ENCODE measurements around the gene MAP4K5. TPM values are rescaled to one million over a fixed set of nuclear protein-coding genes. Genes with fewer than 3 reads are reported as not detected.

The MAP4K5 gene
- total and polyA plus RNA-seq, 2 of the 13 experiments (the other 11 are each of a cell fraction or from before 2014, with no cell fraction given): 12.7 to 23.9 TPM

GRCh38 chr14:50542941-50543418 is 10.6 kb upstream of the MAP4K5 start (continued):
- TF ChIP-seq ZNF232 (CRISPR knock-in tag; IDR thresholded peaks at IDR 0.05; ENCODE audit: borderline replicate concordance) (no peak), KDM1A (CRISPR knock-in tag; IDR thresholded peaks at IDR 0.05) (no peak), RAD51 (IDR thresholded peaks at IDR 0.05; ENCODE audit: borderline replicate concordance) (no peak), TAF15 (IDR thresholded peaks at IDR 0.05; ENCODE audit: low read depth, low read length, poor library complexity, severe bottlenecking) (no peak), ZFP36L1 (CRISPR knock-in tag; IDR thresholded peaks at IDR 0.05) (no peak), MEIS1 (CRISPR knock-in tag; IDR thresholded peaks at IDR 0.05; ENCODE audit: borderline replicate concordance) (peak; percentile 65; the same call in 1 of the 2 replicates), ARHGAP35 (CRISPR knock-in tag; IDR thresholded peaks at IDR 0.05; ENCODE audit: borderline replicate concordance) (no peak)
- TF ChIP-seq, protein P1, sequence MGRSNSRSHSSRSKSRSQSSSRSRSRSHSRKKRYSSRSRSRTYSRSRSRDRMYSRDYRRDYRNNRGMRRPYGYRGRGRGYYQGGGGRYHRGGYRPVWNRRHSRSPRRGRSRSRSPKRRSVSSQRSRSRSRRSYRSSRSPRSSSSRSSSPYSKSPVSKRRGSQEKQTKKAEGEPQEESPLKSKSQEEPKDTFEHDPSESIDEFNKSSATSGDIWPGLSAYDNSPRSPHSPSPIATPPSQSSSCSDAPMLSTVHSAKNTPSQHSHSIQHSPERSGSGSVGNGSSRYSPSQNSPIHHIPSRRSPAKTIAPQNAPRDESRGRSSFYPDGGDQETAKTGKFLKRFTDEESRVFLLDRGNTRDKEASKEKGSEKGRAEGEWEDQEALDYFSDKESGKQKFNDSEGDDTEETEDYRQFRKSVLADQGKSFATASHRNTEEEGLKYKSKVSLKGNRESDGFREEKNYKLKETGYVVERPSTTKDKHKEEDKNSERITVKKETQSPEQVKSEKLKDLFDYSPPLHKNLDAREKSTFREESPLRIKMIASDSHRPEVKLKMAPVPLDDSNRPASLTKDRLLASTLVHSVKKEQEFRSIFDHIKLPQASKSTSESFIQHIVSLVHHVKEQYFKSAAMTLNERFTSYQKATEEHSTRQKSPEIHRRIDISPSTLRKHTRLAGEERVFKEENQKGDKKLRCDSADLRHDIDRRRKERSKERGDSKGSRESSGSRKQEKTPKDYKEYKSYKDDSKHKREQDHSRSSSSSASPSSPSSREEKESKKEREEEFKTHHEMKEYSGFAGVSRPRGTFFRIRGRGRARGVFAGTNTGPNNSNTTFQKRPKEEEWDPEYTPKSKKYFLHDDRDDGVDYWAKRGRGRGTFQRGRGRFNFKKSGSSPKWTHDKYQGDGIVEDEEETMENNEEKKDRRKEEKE (IDR thresholded peaks at IDR 0.05): no peak

GRCh38 chr14:50541159-50541567 is 8.8 kb upstream of the MAP4K5 start:
- H4K20me1 ChIP-seq (ENCODE audit: insufficient read depth, low read length): no peaks in the 10 kb centered on the region
- TF ChIP-seq ARHGAP35 (CRISPR knock-in tag; IDR thresholded peaks at IDR 0.05; ENCODE audit: borderline replicate concordance): no peak
- no peak for TF ChIP-seq PRPF4 (IDR thresholded peaks at IDR 0.05; ENCODE audit: low read depth, low read length, poor library complexity, severe bottlenecking)
- TF ChIP-seq ZNF569 (CRISPR knock-in tag; IDR thresholded peaks at IDR 0.05; ENCODE audit: borderline replicate concordance): no peak
- TF ChIP-seq SETDB1 (CRISPR knock-in tag; IDR thresholded peaks at IDR 0.05; ENCODE audit: borderline replicate concordance): no peak
- TF ChIP-seq, protein P2, sequence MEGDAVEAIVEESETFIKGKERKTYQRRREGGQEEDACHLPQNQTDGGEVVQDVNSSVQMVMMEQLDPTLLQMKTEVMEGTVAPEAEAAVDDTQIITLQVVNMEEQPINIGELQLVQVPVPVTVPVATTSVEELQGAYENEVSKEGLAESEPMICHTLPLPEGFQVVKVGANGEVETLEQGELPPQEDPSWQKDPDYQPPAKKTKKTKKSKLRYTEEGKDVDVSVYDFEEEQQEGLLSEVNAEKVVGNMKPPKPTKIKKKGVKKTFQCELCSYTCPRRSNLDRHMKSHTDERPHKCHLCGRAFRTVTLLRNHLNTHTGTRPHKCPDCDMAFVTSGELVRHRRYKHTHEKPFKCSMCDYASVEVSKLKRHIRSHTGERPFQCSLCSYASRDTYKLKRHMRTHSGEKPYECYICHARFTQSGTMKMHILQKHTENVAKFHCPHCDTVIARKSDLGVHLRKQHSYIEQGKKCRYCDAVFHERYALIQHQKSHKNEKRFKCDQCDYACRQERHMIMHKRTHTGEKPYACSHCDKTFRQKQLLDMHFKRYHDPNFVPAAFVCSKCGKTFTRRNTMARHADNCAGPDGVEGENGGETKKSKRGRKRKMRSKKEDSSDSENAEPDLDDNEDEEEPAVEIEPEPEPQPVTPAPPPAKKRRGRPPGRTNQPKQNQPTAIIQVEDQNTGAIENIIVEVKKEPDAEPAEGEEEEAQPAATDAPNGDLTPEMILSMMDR (CRISPR knock-in tag; IDR thresholded peaks at IDR 0.05): no peak
- no peak for TF ChIP-seq CREB1 (IDR thresholded peaks at IDR 0.05)
- no peak for TF ChIP-seq CREB1 (CRISPR knock-in tag; IDR thresholded peaks at IDR 0.05)
- TF ChIP-seq ZNF788 (CRISPR knock-in tag; IDR thresholded peaks at IDR 0.05; ENCODE audit: borderline replicate concordance): no peak
- no peak for TF ChIP-seq ELF1 (CRISPR knock-in tag; IDR thresholded peaks at IDR 0.05)
- no peak for TF ChIP-seq EHMT2 (IDR thresholded peaks at IDR 0.05; ENCODE audit: borderline replicate concordance, low read depth, low read length)
- TF ChIP-seq, protein P3, sequence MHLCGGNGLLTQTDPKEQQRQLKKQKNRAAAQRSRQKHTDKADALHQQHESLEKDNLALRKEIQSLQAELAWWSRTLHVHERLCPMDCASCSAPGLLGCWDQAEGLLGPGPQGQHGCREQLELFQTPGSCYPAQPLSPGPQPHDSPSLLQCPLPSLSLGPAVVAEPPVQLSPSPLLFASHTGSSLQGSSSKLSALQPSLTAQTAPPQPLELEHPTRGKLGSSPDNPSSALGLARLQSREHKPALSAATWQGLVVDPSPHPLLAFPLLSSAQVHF (CRISPR knock-in tag; IDR thresholded peaks at IDR 0.05): no peak

More at GRCh38 chr14:50541159-50541567, 8.8 kb upstream of the MAP4K5 start:
- Histone ChIP-seq H3K9me3 (ENCODE audit: low read length) (peaks cover 6% of the 10 kb centered on the region; the same call in 1 of the 2 replicates), H3K4me1 (ENCODE audit: insufficient read depth, low read length) (peaks cover 34% of the 10 kb centered on the region), H3K36me3 (replicated peaks in 1 of 2; ENCODE audit: control insufficient read depth in 1 of 2, insufficient read depth in 2 of 2, low read length in 2 of 2) (no peaks in the 10 kb centered on the region), H3K79me2 (ENCODE audit: insufficient read depth, low read length) (no peaks in the 10 kb centered on the region), H2AFZ (ENCODE audit: low read length) (no peak overlapping the region), H3K4me2 (ENCODE audit: low read depth, low read length) (no peak overlapping the region), H3K27ac (ENCODE audit: extremely low read length, insufficient read depth, low read length) (no peak overlapping the region), H3K4me3 (replicated peaks in 1 of 3; ENCODE audit: insufficient read depth in 1 of 3, low read depth in 2 of 3, low read length in 3 of 3) (no peak overlapping the region), H3K9ac (ENCODE audit: insufficient read depth, low read depth, low read length) (no peak overlapping the region), H3K27me3 (ENCODE audit: control insufficient read depth in 1 of 2, insufficient read depth in 2 of 2, low read length in 2 of 2) (no peaks in the 10 kb centered on the region; a peak in 1 of 5 replicates)
- ChIA-PET CTCF (ENCODE audit: low intra/inter-chr PET ratio, low total read pairs) (no interaction called here), POLR2A (no interaction called here)
- DNase-seq (ENCODE audit: low spot score) (no peak), ATAC-seq (no peak), FAIRE-seq (no peak)
- in situ Hi-C loops (cut with HindIII; ENCODE audit: extremely low pct_ligation_motif_present, low pct_unique_long_range_greater_than_20kb) (loop anchor here (5.0 to 25.0 kb wide), 2 partner anchors 231 to 679 kb away; partner anchors contain the start of gene NEMF), intact Hi-C loops (cut with micrococcal nuclease; ENCODE audit: unreplicated experiment) (no loop called here)
- BruUV-seq (replicated peaks): no TSS peak
- WGBS (ENCODE audit: low lambda C conversion rate): 14% methylated on average over 1 of the region's 1 CpG
